Measurements from ENCODE around the gene ENTHD1.

- TF ChIP-seq POLR2A (IDR thresholded peaks at IDR 0.05) = no peak
- TF ChIP-seq CTCF (IDR thresholded peaks at IDR 0.05) = no peak
Measured at GRCh38 chr22:39718921-39719475, 174.6 kb downstream of the ENTHD1 start.
